HepG2 (cell line): ENCODE data around the gene TBX10. TPM values are rescaled to one million over a fixed set of nuclear protein-coding genes. Genes with fewer than 3 reads are reported as not detected.

ENCODE experiments used
- HOXA7 ChIP-seq: sonication (generic); formaldehyde crosslinking; IDR thresholded peaks from 2 replicates; pipeline ENCODE4 v1.8.1; 2022; ENCODE audit warnings: mild to moderate bottlenecking, missing genetic modification reagents, moderate library complexity
- KLF6 ChIP-seq: IDR thresholded peaks from 2 replicates; pipeline ENCODE4 v1.8.0; 2016; ENCODE audit warnings: missing biosample characterization, missing genetic modification reagents
- MED8 ChIP-seq: sonication (generic); formaldehyde crosslinking; IDR thresholded peaks from 2 replicates; pipeline ENCODE4 v1.8.1; 2023; ENCODE audit warnings: mild to moderate bottlenecking, missing genetic modification reagents; ENCODE audit not compliant: insufficient replicate concordance
- MLLT10 ChIP-seq: sonication (generic); formaldehyde crosslinking; IDR thresholded peaks from 2 replicates; pipeline ENCODE4 v1.4.0; 2020; ENCODE audit warnings: missing genetic modification reagents
- RBAK ChIP-seq: sonication (generic); formaldehyde crosslinking; IDR thresholded peaks from 2 replicates; pipeline ENCODE4 v1.5.1; 2020; ENCODE audit warnings: mild to moderate bottlenecking, missing genetic modification reagents
- SMARCE1 ChIP-seq: fragments of 450-650 bp; IDR thresholded peaks from 2 replicates; pipeline ENCODE4 v1.6.1; 2017; ENCODE audit warnings: borderline replicate concordance
- SRSF4 ChIP-seq: fragments of 200-400 bp; formaldehyde crosslinking; IDR thresholded peaks from one replicate; pipeline ENCODE4 v1.6.1; 2018; ENCODE audit warnings: mild to moderate bottlenecking, low read depth, low read length, moderate library complexity; ENCODE audit not compliant: poor library complexity, severe bottlenecking
- TBP ChIP-seq: sonication (generic); formaldehyde crosslinking; IDR thresholded peaks from 2 replicates; pipeline ENCODE4 v1.5.0; 2020; ENCODE audit warnings: missing genetic modification reagents
- TEAD2 ChIP-seq: sonication (generic); formaldehyde crosslinking; IDR thresholded peaks from 2 replicates; pipeline ENCODE4 v1.9.0; 2021; ENCODE audit warnings: missing genetic modification reagents
- ZFP36L1 ChIP-seq: sonication (generic); formaldehyde crosslinking; IDR thresholded peaks from 2 replicates; pipeline ENCODE4 v1.8.0; 2022; ENCODE audit warnings: mild to moderate bottlenecking, missing genetic modification reagents, moderate library complexity
- ZNF232 ChIP-seq: sonication (generic); formaldehyde crosslinking; IDR thresholded peaks from 2 replicates; pipeline ENCODE4 v1.4.0; 2020; ENCODE audit warnings: missing genetic modification reagents, borderline replicate concordance
- ZNF496 ChIP-seq: sonication (generic); formaldehyde crosslinking; IDR thresholded peaks from 2 replicates; pipeline ENCODE4 v1.8.1; 2023; ENCODE audit warnings: mild to moderate bottlenecking, moderate library complexity, missing genetic modification reagents; ENCODE audit not compliant: insufficient replicate concordance
- ZNF562 ChIP-seq: sonication (generic); formaldehyde crosslinking; IDR thresholded peaks from 2 replicates; pipeline ENCODE4 v1.8.0; 2022; ENCODE audit warnings: missing genetic modification reagents, borderline replicate concordance
- ZNF891 ChIP-seq: sonication (generic); formaldehyde crosslinking; IDR thresholded peaks from 2 replicates; pipeline ENCODE4 v1.5.0; 2020; ENCODE audit warnings: mild to moderate bottlenecking, missing genetic modification reagents
- ZSCAN20 ChIP-seq: sonication (generic); formaldehyde crosslinking; IDR thresholded peaks from 2 replicates; pipeline ENCODE4 v1.4.0; 2020; ENCODE audit warnings: missing genetic modification reagents, mild to moderate bottlenecking, borderline replicate concordance
- polyA plus RNA-seq, 8 experiments: library from polyadenylated mRNA; depleted of rRNA in 3 of 8; stranded (reverse) in 7 of 8; unstranded in 1 of 8; fragments of >200 nt; fragmentation: Illumina TruSeq in 4 of 8; extraction: Trizol in 4 of 8; gene quantifications; 2 replicates each; pipeline versions ENCODE4 v1.2.1 to v1.2.3, GENCODE V29; 2011 to 2016; ENCODE audit warnings: low read depth in 4 of 8, missing spikeins in 1 of 8, mixed read lengths in 1 of 8; ENCODE audit not compliant: insufficient read depth in 1 of 8
- total RNA-seq, 5 experiments: library from RNA; depleted of rRNA; stranded (reverse); fragments of >200 nt; fragmentation: Illumina TruSeq; extraction: Trizol; gene quantifications; 2 replicates each; pipeline ENCODE4 v1.2.3, GENCODE V29; 2016; ENCODE audit warnings: low read depth in 1 of 5
- TF ChIP-seq, protein P1 (sequence below): sonication (generic); formaldehyde crosslinking; IDR thresholded peaks from 2 replicates; pipeline ENCODE4 v1.5.0; 2020; ENCODE audit warnings: mild to moderate bottlenecking, missing genetic modification reagents, moderate library complexity
- TF ChIP-seq, protein P2 (sequence below): sonication (generic); formaldehyde crosslinking; IDR thresholded peaks from 2 replicates; pipeline ENCODE4 v1.8.0; 2022; ENCODE audit warnings: mild to moderate bottlenecking, missing genetic modification reagents, borderline replicate concordance
- TF ChIP-seq, protein P3 (sequence below): sonication (generic); formaldehyde crosslinking; IDR thresholded peaks from 2 replicates; pipeline ENCODE4 v1.4.0; 2020; ENCODE audit warnings: mild to moderate bottlenecking, low read depth, missing genetic modification reagents
- TF ChIP-seq, protein P4 (sequence below): sonication (generic); formaldehyde crosslinking; IDR thresholded peaks from 2 replicates; pipeline ENCODE4 v1.4.0; 2020; ENCODE audit warnings: missing genetic modification reagents, mild to moderate bottlenecking, borderline replicate concordance
- TF ChIP-seq, protein P5 (sequence below): sonication (generic); formaldehyde crosslinking; IDR thresholded peaks from 2 replicates; pipeline ENCODE4 v1.4.0; 2020; ENCODE audit warnings: missing genetic modification reagents

Gene TBX10
- total and polyA plus RNA-seq, 2 of the 13 experiments (the other 11 are each of a cell fraction or from before 2014, with no cell fraction given) = 0.27 to 1.7 TPM

DNA sequence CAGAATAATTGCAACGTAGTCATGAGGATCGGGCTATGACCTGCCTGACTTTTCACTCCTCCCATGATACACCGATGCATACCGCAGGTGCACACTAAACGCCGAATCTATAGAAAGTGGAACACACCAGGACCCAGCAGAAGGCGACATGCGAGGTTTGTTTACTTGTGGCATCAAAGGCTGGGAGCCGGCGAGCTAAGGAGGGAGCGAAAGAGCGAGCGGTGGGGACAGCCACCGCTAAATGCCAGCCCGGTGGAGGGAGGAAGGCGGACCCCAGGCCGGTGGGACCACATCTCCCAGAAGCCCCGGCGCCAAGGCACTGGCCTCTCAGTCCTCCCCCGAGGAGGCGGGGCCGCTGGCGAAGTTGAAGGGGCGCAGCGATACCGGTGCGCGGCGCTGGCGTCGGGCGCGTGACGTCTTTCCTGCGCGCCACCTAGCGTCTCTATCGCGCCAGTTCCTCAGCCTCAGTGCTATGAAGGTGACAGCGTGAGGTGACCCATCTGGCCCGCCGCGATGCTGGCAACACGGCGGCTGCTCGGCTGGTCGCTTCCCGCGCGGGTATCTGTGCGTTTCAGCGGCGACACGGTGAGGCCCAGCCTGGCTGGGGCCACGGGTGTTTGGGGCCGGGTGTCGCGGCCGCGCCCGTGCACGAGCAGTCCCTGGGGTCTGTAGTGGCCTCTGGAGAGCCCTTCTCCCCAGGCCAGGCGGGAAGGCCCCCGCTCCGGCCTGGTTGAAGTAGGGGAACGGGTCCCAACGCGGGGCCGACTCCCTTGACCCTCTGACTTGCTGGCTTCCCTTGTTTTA lies 32.9 kb downstream of the TBX10 start, which contains the start of gene NDUFV1 (continued):
- TF ChIP-seq, protein P1, sequence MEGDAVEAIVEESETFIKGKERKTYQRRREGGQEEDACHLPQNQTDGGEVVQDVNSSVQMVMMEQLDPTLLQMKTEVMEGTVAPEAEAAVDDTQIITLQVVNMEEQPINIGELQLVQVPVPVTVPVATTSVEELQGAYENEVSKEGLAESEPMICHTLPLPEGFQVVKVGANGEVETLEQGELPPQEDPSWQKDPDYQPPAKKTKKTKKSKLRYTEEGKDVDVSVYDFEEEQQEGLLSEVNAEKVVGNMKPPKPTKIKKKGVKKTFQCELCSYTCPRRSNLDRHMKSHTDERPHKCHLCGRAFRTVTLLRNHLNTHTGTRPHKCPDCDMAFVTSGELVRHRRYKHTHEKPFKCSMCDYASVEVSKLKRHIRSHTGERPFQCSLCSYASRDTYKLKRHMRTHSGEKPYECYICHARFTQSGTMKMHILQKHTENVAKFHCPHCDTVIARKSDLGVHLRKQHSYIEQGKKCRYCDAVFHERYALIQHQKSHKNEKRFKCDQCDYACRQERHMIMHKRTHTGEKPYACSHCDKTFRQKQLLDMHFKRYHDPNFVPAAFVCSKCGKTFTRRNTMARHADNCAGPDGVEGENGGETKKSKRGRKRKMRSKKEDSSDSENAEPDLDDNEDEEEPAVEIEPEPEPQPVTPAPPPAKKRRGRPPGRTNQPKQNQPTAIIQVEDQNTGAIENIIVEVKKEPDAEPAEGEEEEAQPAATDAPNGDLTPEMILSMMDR (CRISPR knock-in tag) = peak; percentile 96
- TF ChIP-seq, protein P2, sequence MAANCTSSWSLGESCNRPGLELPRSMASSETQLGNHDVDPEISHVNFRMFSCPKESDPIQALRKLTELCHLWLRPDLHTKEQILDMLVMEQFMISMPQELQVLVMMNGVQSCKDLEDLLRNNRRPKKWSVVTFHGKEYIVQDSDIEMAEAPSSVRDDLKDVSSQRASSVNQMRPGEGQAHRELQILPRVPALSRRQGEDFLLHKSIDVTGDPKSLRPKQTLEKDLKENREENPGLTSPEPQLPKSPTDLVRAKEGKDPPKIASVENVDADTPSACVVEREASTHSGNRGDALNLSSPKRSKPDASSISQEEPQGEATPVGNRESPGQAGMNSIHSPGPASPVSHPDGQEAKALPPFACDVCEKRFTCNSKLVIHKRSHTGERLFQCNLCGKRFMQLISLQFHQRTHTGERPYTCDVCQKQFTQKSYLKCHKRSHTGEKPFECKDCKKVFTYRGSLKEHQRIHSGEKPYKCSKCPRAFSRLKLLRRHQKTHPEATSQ (CRISPR knock-in tag) = no peak
- TF ChIP-seq ZNF891 (no peak), MED8 (CRISPR knock-in tag) (no peak), ZNF232 (no peak; the same call in 1 of the 2 replicates), KLF6 (CRISPR knock-in tag) (no peak), ZSCAN20 (no peak), HOXA7 (CRISPR knock-in tag) (no peak), TEAD2 (CRISPR knock-in tag) (no peak), ZNF496 (CRISPR knock-in tag) (no peak), ZFP36L1 (no peak), SMARCE1 (no peak), MLLT10 (CRISPR knock-in tag) (no peak), RBAK (CRISPR knock-in tag) (no peak; the same call in 1 of the 2 replicates), TBP (CRISPR knock-in tag) (peak; percentile 20; the same call in 1 of the 2 replicates), SRSF4 (no peak), ZNF562 (CRISPR knock-in tag) (no peak)
- TF ChIP-seq, protein P3, sequence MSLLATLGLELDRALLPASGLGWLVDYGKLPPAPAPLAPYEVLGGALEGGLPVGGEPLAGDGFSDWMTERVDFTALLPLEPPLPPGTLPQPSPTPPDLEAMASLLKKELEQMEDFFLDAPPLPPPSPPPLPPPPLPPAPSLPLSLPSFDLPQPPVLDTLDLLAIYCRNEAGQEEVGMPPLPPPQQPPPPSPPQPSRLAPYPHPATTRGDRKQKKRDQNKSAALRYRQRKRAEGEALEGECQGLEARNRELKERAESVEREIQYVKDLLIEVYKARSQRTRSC = no peak
- TF ChIP-seq, protein P4, sequence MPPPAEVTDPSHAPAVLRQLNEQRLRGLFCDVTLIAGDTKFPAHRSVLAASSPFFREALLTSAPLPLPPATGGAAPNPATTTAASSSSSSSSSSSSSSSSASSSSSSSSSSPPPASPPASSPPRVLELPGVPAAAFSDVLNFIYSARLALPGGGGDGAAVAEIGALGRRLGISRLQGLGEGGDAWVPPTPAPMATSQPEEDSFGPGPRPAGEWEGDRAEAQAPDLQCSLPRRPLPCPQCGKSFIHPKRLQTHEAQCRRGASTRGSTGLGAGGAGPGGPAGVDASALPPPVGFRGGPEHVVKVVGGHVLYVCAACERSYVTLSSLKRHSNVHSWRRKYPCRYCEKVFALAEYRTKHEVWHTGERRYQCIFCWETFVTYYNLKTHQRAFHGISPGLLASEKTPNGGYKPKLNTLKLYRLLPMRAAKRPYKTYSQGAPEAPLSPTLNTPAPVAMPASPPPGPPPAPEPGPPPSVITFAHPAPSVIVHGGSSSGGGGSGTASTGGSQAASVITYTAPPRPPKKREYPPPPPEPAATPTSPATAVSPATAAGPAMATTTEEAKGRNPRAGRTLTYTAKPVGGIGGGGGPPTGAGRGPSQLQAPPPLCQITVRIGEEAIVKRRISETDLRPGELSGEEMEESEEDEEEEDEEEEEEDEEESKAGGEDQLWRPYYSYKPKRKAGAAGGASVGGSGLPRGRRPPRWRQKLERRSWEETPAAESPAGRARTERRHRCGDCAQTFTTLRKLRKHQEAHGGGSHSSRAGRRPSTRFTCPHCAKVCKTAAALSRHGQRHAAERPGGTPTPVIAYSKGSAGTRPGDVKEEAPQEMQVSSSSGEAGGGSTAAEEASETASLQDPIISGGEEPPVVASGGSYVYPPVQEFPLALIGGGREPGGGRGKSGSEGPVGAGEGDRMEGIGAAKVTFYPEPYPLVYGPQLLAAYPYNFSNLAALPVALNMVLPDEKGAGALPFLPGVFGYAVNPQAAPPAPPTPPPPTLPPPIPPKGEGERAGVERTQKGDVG = no peak
- TF ChIP-seq, protein P5, sequence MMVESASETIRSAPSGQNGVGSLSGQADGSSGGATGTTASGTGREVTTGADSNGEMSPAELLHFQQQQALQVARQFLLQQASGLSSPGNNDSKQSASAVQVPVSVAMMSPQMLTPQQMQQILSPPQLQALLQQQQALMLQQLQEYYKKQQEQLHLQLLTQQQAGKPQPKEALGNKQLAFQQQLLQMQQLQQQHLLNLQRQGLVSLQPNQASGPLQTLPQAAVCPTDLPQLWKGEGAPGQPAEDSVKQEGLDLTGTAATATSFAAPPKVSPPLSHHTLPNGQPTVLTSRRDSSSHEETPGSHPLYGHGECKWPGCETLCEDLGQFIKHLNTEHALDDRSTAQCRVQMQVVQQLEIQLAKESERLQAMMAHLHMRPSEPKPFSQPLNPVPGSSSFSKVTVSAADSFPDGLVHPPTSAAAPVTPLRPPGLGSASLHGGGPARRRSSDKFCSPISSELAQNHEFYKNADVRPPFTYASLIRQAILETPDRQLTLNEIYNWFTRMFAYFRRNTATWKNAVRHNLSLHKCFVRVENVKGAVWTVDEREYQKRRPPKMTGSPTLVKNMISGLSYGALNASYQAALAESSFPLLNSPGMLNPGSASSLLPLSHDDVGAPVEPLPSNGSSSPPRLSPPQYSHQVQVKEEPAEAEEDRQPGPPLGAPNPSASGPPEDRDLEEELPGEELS (CRISPR knock-in tag) = 0 out of 2 replicates have a peak, but pooled peaks have one; percentile 28
